HUES6 (cell line): ENCODE measurements around the gene SYNE2.

ENCODE experiments used
- H3K27ac ChIP-seq: 2 replicates; pipeline ENCODE4 v1.7.0; 2013; ENCODE audit warnings: low read depth, mild to moderate bottlenecking, low read length, inconsistent platforms
- H3K27me3 ChIP-seq: 2 replicates; pipeline ENCODE4 v1.6.1; 2013; ENCODE audit warnings: low read length; ENCODE audit not compliant: control insufficient read depth, insufficient read depth
- H3K36me3 ChIP-seq: 2 replicates; pipeline ENCODE4 v1.6.1; 2013; ENCODE audit warnings: low read length; ENCODE audit not compliant: control insufficient read depth, insufficient read depth
- H3K4me1 ChIP-seq: 2 replicates; pipeline ENCODE4 v1.6.1; 2013; ENCODE audit warnings: low read length; ENCODE audit not compliant: control insufficient read depth, insufficient read depth
- H3K4me3 ChIP-seq: 2 replicates; pipeline ENCODE4 v1.5.1; 2013; ENCODE audit warnings: low read depth, low read length
- H3K9ac ChIP-seq: one replicate; pipeline ENCODE4 v1.6.1; 2013; ENCODE audit warnings: mild to moderate bottlenecking, low read length
- H3K9me3 ChIP-seq: 2 replicates; pipeline ENCODE4 v1.6.1; 2013; ENCODE audit warnings: low read depth, low read length; ENCODE audit not compliant: control insufficient read depth, insufficient read depth

SYNE2 gene

GRCh38 chr14:63895510-63895909, 42.7 kb downstream of the SYNE2 start:
- H3K36me3 ChIP-seq, result no peaks in the 10 kb centered on the region
- peaks cover 30% of the 10 kb centered on the region for H3K4me1 ChIP-seq
- no peak overlapping the region for H3K4me3 ChIP-seq
- peaks cover 4% of the 10 kb centered on the region; the same call in 1 of the 2 replicates for H3K9me3 ChIP-seq
- H3K9ac ChIP-seq, result no peak overlapping the region
- no peaks in the 10 kb centered on the region for H3K27me3 ChIP-seq
- no peak overlapping the region for H3K27ac ChIP-seq

DNA sequence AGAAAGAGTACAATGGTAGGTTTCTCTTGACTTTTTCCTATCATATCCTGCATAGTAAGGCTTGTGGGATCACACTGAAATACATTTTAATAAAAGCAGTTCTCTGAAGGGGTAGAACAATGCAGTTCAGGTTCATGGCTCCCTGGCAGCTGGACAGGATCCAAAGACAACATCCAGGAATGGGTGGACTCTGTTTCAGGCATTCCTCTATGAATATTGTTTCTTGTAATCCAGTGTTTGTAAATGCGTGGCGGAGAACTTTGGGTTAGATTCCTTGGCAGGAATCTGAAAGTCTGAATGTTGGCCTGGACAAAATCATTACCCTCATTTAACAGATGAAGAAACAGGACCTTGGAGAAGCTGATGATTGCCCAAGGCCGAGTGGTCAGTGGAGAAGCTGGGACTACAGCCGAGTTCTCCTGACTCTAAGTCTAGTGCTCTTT, 43.5 kb downstream of the SYNE2 start:
- H3K27ac ChIP-seq, result no peak overlapping the region
- peaks cover 4% of the 10 kb centered on the region; the same call in 1 of the 2 replicates for H3K9me3 ChIP-seq
- no peak overlapping the region for H3K9ac ChIP-seq
- peaks cover 22% of the 10 kb centered on the region for H3K4me1 ChIP-seq
- no peak overlapping the region for H3K4me3 ChIP-seq
- no peaks in the 10 kb centered on the region for H3K36me3 ChIP-seq
- no peaks in the 10 kb centered on the region for H3K27me3 ChIP-seq

- Histone ChIP-seq H3K4me1 (peaks cover 11% of the 10 kb centered on the region), H3K4me3 (no peak overlapping the region), H3K36me3 (no peaks in the 10 kb centered on the region), H3K9me3 (peaks cover 4% of the 10 kb centered on the region; the same call in 1 of the 2 replicates), H3K27ac (no peak overlapping the region), H3K9ac (no peak overlapping the region), H3K27me3 (no peaks in the 10 kb centered on the region)
These were observed 44.9 kb downstream of the SYNE2 start for GRCh38 chr14:63897721-63898163.

DNA sequence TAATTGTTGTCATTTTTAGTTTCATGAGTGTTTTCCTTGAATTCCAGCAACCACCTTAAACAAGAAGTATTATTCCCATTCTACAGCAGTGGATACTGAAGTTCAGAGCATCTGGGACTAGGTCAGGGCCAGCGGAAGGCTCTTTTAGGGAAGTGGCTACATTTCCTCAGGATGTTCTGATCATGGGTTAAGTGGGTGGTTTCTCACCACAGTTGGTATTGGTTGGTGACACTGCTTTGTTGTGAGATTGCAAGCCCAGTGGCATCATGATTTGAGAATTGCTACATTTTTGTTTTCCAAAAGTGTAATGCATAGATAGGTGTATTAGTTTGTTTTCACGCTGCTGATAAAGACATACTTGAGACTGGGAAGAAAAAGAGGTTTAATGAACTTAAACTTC, 47.1 kb downstream of the SYNE2 start:
- Histone ChIP-seq H3K27me3 (no peaks in the 10 kb centered on the region), H3K27ac (no peak overlapping the region), H3K36me3 (no peaks in the 10 kb centered on the region), H3K4me3 (no peak overlapping the region), H3K9me3 (peaks cover 4% of the 10 kb centered on the region; the same call in 1 of the 2 replicates), H3K9ac (no peak overlapping the region), H3K4me1 (peaks cover 2% of the 10 kb centered on the region; the same call in 1 of the 2 replicates)

DNA sequence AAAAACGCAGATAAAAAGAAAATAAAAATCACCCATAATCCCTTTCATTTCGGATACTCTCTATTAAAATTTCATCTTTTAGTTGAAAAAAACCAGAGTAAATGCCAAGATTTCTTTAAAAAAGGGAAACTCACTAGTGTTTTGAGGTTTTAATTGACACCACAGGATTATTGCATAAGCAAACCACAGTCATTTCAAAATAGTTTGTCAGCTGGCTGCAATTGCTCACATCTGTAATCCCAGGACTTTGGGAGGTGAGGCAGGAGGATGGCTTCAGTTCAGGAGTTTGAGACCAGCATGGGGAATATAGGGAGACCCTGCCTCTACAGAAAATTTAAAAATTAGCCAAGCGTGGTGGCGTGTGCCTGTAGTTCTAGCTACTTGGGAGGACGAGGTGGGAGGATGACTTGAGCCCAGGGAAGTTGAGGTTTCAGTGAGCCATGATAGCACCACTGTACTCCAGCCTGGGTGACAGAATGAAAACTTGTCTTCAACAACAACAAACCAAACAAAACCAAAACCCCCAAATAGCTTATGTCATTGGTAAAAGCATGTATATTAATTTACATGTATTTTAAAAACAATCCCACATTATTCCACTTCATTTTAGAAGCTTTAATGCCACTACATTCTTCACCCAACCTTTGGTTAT, 48.8 kb downstream of the SYNE2 start:
- Histone ChIP-seq H3K36me3 (no peaks in the 10 kb centered on the region), H3K4me1 (peaks cover 2% of the 10 kb centered on the region; the same call in 1 of the 2 replicates), H3K9me3 (peaks cover 4% of the 10 kb centered on the region; the same call in 1 of the 2 replicates), H3K27ac (no peak overlapping the region), H3K9ac (no peak overlapping the region), H3K27me3 (no peaks in the 10 kb centered on the region), H3K4me3 (no peak overlapping the region)

- H3K27ac ChIP-seq, result no peak overlapping the region
- H3K36me3 ChIP-seq, result no peaks in the 10 kb centered on the region
- no peak overlapping the region for H3K9ac ChIP-seq
- peaks cover 2% of the 10 kb centered on the region; the same call in 1 of the 2 replicates for H3K4me1 ChIP-seq
- H3K27me3 ChIP-seq, result no peaks in the 10 kb centered on the region
- peaks cover 4% of the 10 kb centered on the region; the same call in 1 of the 2 replicates for H3K9me3 ChIP-seq
- no peak overlapping the region for H3K4me3 ChIP-seq
These were observed 49.7 kb downstream of the SYNE2 start for GRCh38 chr14:63902375-63902976.

GRCh38 chr14:63904724-63905123, 51.9 kb downstream of the SYNE2 start:
- H3K9me3 ChIP-seq, result peaks cover 4% of the 10 kb centered on the region; the same call in 1 of the 2 replicates
- H3K27me3 ChIP-seq, result no peaks in the 10 kb centered on the region
- no peak overlapping the region for H3K27ac ChIP-seq
- H3K9ac ChIP-seq, result no peak overlapping the region
- H3K4me1 ChIP-seq, result peaks cover 6% of the 10 kb centered on the region; the same call in 1 of the 2 replicates
- 0 out of 2 replicates have a peak, but pooled peaks cover 2% of the 10 kb centered on the region for H3K36me3 ChIP-seq
- no peak overlapping the region for H3K4me3 ChIP-seq

GRCh38 chr14:63905370-63905769, 52.6 kb downstream of the SYNE2 start:
- H3K9ac ChIP-seq, result no peak overlapping the region
- H3K27me3 ChIP-seq, result no peaks in the 10 kb centered on the region
- 0 out of 2 replicates have a peak, but pooled peaks cover 2% of the 10 kb centered on the region for H3K36me3 ChIP-seq
- peaks cover 6% of the 10 kb centered on the region; the same call in 1 of the 2 replicates for H3K4me1 ChIP-seq
- no peak overlapping the region for H3K4me3 ChIP-seq
- H3K27ac ChIP-seq, result no peak overlapping the region
- peaks cover 2% of the 10 kb centered on the region; the same call in 1 of the 2 replicates for H3K9me3 ChIP-seq

DNA sequence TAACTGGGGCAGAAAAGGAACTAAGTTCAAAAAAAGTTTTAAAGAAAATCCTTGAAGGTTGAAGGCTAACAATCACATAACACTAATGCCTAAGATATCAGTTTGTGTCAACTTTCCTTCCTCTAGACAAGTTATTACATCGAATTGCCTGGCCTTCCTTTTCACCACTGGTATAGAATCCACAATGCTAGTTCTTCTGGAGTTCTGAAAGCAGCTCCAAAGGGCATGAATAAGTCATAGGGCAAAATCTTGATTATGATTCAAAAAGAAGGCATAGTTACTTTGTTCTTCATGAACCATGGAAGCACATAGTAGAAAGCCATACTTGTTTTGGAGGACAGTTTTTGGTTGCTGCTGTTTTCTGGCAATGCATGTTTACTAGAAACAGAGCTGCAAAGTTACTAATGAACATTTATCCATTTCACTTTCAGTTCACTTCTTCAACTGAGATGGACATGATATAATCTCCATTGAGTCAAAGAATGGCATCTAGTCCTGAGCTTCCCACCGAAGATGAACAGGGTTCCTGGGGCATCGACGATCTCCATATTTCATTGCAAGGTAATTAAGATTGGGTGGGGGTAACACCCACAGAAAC, 56.0 kb downstream of the SYNE2 start:
- no peaks in the 10 kb centered on the region for H3K27me3 ChIP-seq
- H3K4me3 ChIP-seq, result no peak overlapping the region
- no peaks in the 10 kb centered on the region for H3K9me3 ChIP-seq
- H3K4me1 ChIP-seq, result peaks cover 6% of the 10 kb centered on the region; the same call in 1 of the 2 replicates
- peaks cover 2% of the 10 kb centered on the region; the same call in 1 of the 2 replicates for H3K36me3 ChIP-seq
- no peak overlapping the region for H3K9ac ChIP-seq
- no peak overlapping the region for H3K27ac ChIP-seq

GRCh38 chr14:63909984-63910383, 57.2 kb downstream of the SYNE2 start:
- no peaks in the 10 kb centered on the region for H3K9me3 ChIP-seq
- H3K27ac ChIP-seq, result no peak overlapping the region
- peaks cover 2% of the 10 kb centered on the region; the same call in 1 of the 2 replicates for H3K36me3 ChIP-seq
- H3K4me1 ChIP-seq, result peaks cover 6% of the 10 kb centered on the region; the same call in 1 of the 2 replicates
- no peak overlapping the region for H3K9ac ChIP-seq
- H3K27me3 ChIP-seq, result no peaks in the 10 kb centered on the region
- H3K4me3 ChIP-seq, result no peak overlapping the region
